Esophagus squamous epithelium (tissue), 4 donors: Measurements from ENCODE around the gene KLHL41.

ENCODE experiments used
- CTCF ChIP-seq, 6 experiments: fragments of 450-650 bp in 4 of 6; fragments of 200-600 bp in 2 of 6; sonication (generic) in 2 of 6; IDR thresholded peaks; one replicate each; pipeline ENCODE4 v1.5.1; 2016 to 2019; ENCODE audit warnings: antibody characterized with exemption in 6 of 6, mild to moderate bottlenecking in 4 of 6, moderate library complexity in 4 of 6
- POLR2A ChIP-seq, 4 donors: fragments of 450-650 bp; IDR thresholded peaks; one replicate each; pipeline ENCODE4 v1.6.1; 2017; ENCODE audit warnings: antibody characterized with exemption in 4 of 4, mild to moderate bottlenecking in 4 of 4, moderate library complexity in 3 of 4

GRCh38 chr2:169478339-169478738, 31.2 kb upstream of the KLHL41 start:
- TF ChIP-seq POLR2A (IDR thresholded peaks at IDR 0.05) (no peak), CTCF (IDR thresholded peaks at IDR 0.05) (no peak)
